OCI-LY3 (cell line): ENCODE measurements around the gene TPCN1.

Source experiments
- EZH2phosphoT487 ChIP-seq: fragments of 200-600 bp; shearing (Covaris generic); IDR thresholded peaks from 2 replicates; pipeline ENCODE4 v1.6.1; 2018; ENCODE audit warnings: antibody characterized with exemption, mixed run types, low read depth
- TF ChIP-seq, protein P1 (sequence below): fragments of 200-600, 300-600 bp; sonication (generic); IDR thresholded peaks from 2 replicates; pipeline ENCODE4 v1.5.1; 2014; ENCODE audit warnings: antibody characterized with exemption, low read length, low read depth

DNA sequence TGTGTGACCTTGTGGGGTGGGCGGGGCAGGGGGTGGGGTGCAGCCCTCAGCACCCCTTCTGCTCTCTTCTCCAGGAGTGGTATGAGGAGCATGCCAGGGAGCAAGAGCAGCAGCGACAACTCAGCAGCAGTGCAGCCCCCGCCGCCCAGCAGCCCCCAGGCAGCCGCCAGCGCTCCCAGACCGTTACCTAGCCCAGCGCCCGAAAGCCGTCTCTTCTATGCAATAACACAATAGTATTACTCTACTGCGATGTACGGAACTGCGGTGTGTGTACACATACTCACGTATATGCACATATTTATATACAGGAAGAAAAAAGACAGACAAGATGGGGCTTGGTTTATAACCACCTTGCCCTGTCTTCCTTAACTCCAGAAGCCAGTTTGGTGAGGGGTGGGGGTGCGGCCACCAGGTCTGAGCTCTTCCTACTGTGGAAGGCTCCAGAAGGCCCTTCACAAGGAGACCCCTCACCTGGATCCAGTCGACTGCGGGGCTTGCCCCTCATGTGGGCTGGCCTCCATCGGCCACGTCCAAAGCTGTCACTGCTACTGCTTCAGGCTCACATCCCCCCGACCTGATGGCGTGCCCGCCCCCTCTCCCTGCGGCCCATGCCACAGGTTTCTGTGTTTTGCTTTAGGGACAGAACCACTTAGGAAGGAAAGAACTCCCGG lies 74.8 kb downstream of the TPCN1 start:
- TF ChIP-seq, protein P1, sequence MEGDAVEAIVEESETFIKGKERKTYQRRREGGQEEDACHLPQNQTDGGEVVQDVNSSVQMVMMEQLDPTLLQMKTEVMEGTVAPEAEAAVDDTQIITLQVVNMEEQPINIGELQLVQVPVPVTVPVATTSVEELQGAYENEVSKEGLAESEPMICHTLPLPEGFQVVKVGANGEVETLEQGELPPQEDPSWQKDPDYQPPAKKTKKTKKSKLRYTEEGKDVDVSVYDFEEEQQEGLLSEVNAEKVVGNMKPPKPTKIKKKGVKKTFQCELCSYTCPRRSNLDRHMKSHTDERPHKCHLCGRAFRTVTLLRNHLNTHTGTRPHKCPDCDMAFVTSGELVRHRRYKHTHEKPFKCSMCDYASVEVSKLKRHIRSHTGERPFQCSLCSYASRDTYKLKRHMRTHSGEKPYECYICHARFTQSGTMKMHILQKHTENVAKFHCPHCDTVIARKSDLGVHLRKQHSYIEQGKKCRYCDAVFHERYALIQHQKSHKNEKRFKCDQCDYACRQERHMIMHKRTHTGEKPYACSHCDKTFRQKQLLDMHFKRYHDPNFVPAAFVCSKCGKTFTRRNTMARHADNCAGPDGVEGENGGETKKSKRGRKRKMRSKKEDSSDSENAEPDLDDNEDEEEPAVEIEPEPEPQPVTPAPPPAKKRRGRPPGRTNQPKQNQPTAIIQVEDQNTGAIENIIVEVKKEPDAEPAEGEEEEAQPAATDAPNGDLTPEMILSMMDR: no peak
- no peak for TF ChIP-seq EZH2phosphoT487
